NCI-H1048 (cell line): ENCODE results near the gene VEGFC.

Source experiments
- DNase-seq: peaks from one replicate; lab custom pipeline; 2025; lab: John Stamatoyannopoulos, UW

Gene VEGFC

GRCh38 chr4:176761872-176762271, 30.9 kb downstream of the VEGFC start:
- no peak for DNase-seq

- no peak for DNase-seq
Measured at GRCh38 chr4:176760471-176760870, 32.3 kb downstream of the VEGFC start.

- DNase-seq: no peak
Measured at GRCh38 chr4:176758731-176759130, 34.0 kb downstream of the VEGFC start.

GRCh38 chr4:176758323-176758722, 34.4 kb downstream of the VEGFC start:
- DNase-seq: no peak

GRCh38 chr4:176755613-176756012, 37.1 kb downstream of the VEGFC start:
- DNase-seq: no peak

GRCh38 chr4:176755001-176755400, 37.7 kb downstream of the VEGFC start:
- DNase-seq: no peak

GRCh38 chr4:176753049-176753448, 39.7 kb downstream of the VEGFC start:
- DNase-seq: no peak

- no peak for DNase-seq
Measured at GRCh38 chr4:176752191-176752749, 40.5 kb downstream of the VEGFC start.

GRCh38 chr4:176751061-176751460, 41.7 kb downstream of the VEGFC start:
- DNase-seq: no peak

- DNase-seq: no peak
Measured at GRCh38 chr4:176746846-176747245, 45.9 kb downstream of the VEGFC start.

- DNase-seq: no peak
Measured at GRCh38 chr4:176745902-176746301, 46.8 kb downstream of the VEGFC start.

GRCh38 chr4:176744091-176744490, 48.6 kb downstream of the VEGFC start:
- DNase-seq: no peak

GRCh38 chr4:176742211-176742610, 50.5 kb downstream of the VEGFC start:
- no peak for DNase-seq

GRCh38 chr4:176741253-176741652, 51.5 kb downstream of the VEGFC start:
- DNase-seq: no peak

- no peak for DNase-seq
Measured at GRCh38 chr4:176735300-176735699, 57.4 kb downstream of the VEGFC start.

GRCh38 chr4:176734461-176734860, 58.3 kb downstream of the VEGFC start:
- no peak for DNase-seq

- DNase-seq: no peak
Measured at GRCh38 chr4:176729489-176729888, 63.2 kb downstream of the VEGFC start.

GRCh38 chr4:176726803-176727202, 65.9 kb downstream of the VEGFC start:
- no peak for DNase-seq

GRCh38 chr4:176721459-176721858, 71.3 kb downstream of the VEGFC start:
- no peak for DNase-seq

GRCh38 chr4:176718881-176719280, 73.8 kb downstream of the VEGFC start:
- no peak for DNase-seq

GRCh38 chr4:176717237-176717636, 75.5 kb downstream of the VEGFC start:
- no peak for DNase-seq

- DNase-seq: no peak
Measured at GRCh38 chr4:176709417-176709816, 83.3 kb downstream of the VEGFC start.

GRCh38 chr4:176708771-176709311, 83.9 kb downstream of the VEGFC start:
- no peak for DNase-seq

- no peak for DNase-seq
Measured at GRCh38 chr4:176690716-176691115, 102.0 kb downstream of the VEGFC start.
